IMR-90 (cell line): ENCODE measurements around the gene PATJ. TPM values are rescaled to one million over a fixed set of nuclear protein-coding genes. Genes with fewer than 3 reads are reported as not detected.

Experiments used
- ATAC-seq: fragments of 200-7000 bp; cut with Tn5 transposase; 2 replicates; pipeline ENCODE4 v1.9.1; 2020; ENCODE audit warnings: low read depth, mild to moderate bottlenecking, moderate library complexity
- BruUV-seq: library from RNA; stranded (reverse); fragments of 400-500 nt; replicated peaks from 2 replicates; lab custom pipeline; 2021; lab: Mats Ljungman, UMichigan
- CTCF ChIA-PET: fragments of 300-600 bp; formaldehyde crosslinking; extraction: SDS; loops from one replicate; lab custom pipeline; 2021; ENCODE audit warnings: antibody characterized with exemption; lab: Yijun Ruan, JAX
- POLR2A ChIA-PET: fragments of 300-600 bp; sonication (Branson Sonifier 250); formaldehyde crosslinking; loops from one replicate; lab custom pipeline; 2022; ENCODE audit warnings: antibody characterized with exemption; ENCODE audit not compliant: unreplicated experiment; lab: Charles Lee
- DNase-seq: peaks from one replicate; pipeline ENCODE4 v3.0.0; 2013
- H2AFZ ChIP-seq: replicated peaks from 2 replicates; pipeline ENCODE3; 2013; ENCODE audit warnings: low read length, mild to moderate bottlenecking; ENCODE audit not compliant: poor library complexity
- H2AK5ac ChIP-seq: 2 replicates; pipeline ENCODE4 v1.6.1; 2013; ENCODE audit warnings: low read depth, low read length, inconsistent platforms
- H2AK9ac ChIP-seq: replicated peaks from 2 replicates; pipeline ENCODE3; 2013; ENCODE audit warnings: mild to moderate bottlenecking, low read depth, low read length, moderate library complexity; ENCODE audit not compliant: poor library complexity
- H2BK120ac ChIP-seq: 2 replicates; pipeline ENCODE4 v1.6.1; 2013; ENCODE audit warnings: low read depth, low read length, inconsistent platforms
- H2BK15ac ChIP-seq: 3 replicates; pipeline ENCODE4 v1.6.1; 2013; ENCODE audit warnings: low read depth, low read length, inconsistent platforms
- H2BK20ac ChIP-seq: 2 replicates; pipeline ENCODE4 v1.6.1; 2013; ENCODE audit warnings: low read depth, mild to moderate bottlenecking, inconsistent platforms, low read length, moderate library complexity
- H2BK5ac ChIP-seq: 2 replicates; pipeline ENCODE4 v1.6.1; 2013; ENCODE audit warnings: mild to moderate bottlenecking, low read depth, low read length, inconsistent platforms; ENCODE audit not compliant: poor library complexity, severe bottlenecking
- H3K14ac ChIP-seq: replicated peaks from 2 replicates; pipeline ENCODE4 v1.6.1; 2013; ENCODE audit warnings: low read depth, low read length, inconsistent platforms
- H3K18ac ChIP-seq: 2 replicates; pipeline ENCODE4 v1.6.1; 2013; ENCODE audit warnings: low read depth, low read length, control low read depth
- H3K23ac ChIP-seq: 2 replicates; pipeline ENCODE4 v1.6.1; 2013; ENCODE audit warnings: low read depth, low read length, inconsistent platforms
- H3K27ac ChIP-seq: 2 replicates; pipeline ENCODE4 v1.5.1; 2013; ENCODE audit warnings: mild to moderate bottlenecking, control low read depth, low read length; ENCODE audit not compliant: insufficient read depth
- H3K27me3 ChIP-seq: 2 replicates; pipeline ENCODE4 v1.6.1; 2013; ENCODE audit warnings: low read length; ENCODE audit not compliant: control insufficient read depth, insufficient read depth
- H3K36me3 ChIP-seq: 2 replicates; pipeline ENCODE4 v1.6.1; 2013; ENCODE audit warnings: low read length, mixed read lengths; ENCODE audit not compliant: control insufficient read depth, insufficient read depth
- H3K4ac ChIP-seq: 2 replicates; pipeline ENCODE4 v1.6.1; 2013; ENCODE audit warnings: low read depth, low read length, inconsistent platforms
- H3K4me1 ChIP-seq: 2 replicates; pipeline ENCODE4 v1.6.1; 2013; ENCODE audit warnings: low read length, mixed read lengths; ENCODE audit not compliant: control insufficient read depth, insufficient read depth
- H3K4me2 ChIP-seq: 2 replicates; pipeline ENCODE4 v1.6.1; 2013; ENCODE audit warnings: low read depth, mild to moderate bottlenecking, control low read depth, low read length, moderate library complexity
- H3K4me3 ChIP-seq: 2 replicates; pipeline ENCODE4 v1.5.1; 2013; ENCODE audit warnings: low read depth, mild to moderate bottlenecking, control low read depth, low read length, moderate library complexity; ENCODE audit not compliant: insufficient read depth
- H3K56ac ChIP-seq: 2 replicates; pipeline ENCODE4 v1.6.1; 2013; ENCODE audit warnings: low read length, inconsistent platforms; ENCODE audit not compliant: insufficient read depth; ENCODE audit errors: extremely low read depth
- H3K79me1 ChIP-seq, 2 experiments: 2 replicates each; pipeline ENCODE4 v1.6.1; 2013; ENCODE audit warnings: low read length in 2 of 2, inconsistent platforms in 1 of 2, low read depth in 1 of 2
- H3K9ac ChIP-seq: 2 replicates; pipeline ENCODE4 v1.6.1; 2013; ENCODE audit warnings: low read depth, low read length, control low read depth
- H3K9me1 ChIP-seq: 2 replicates; pipeline ENCODE4 v1.6.1; 2013; ENCODE audit warnings: low read length, inconsistent platforms; ENCODE audit not compliant: insufficient read depth
- H3K9me3 ChIP-seq: 2 replicates; pipeline ENCODE4 v1.6.1; 2013; ENCODE audit warnings: low read length; ENCODE audit not compliant: control insufficient read depth, insufficient read depth
- H4K20me1 ChIP-seq: 2 replicates; pipeline ENCODE4 v1.6.1; 2013; ENCODE audit warnings: low read length, inconsistent platforms; ENCODE audit not compliant: insufficient read depth
- H4K5ac ChIP-seq: 2 replicates; pipeline ENCODE4 v1.6.1; 2013; ENCODE audit warnings: mild to moderate bottlenecking, low read depth, low read length, control low read depth
- H4K8ac ChIP-seq, 2 experiments: 2 replicates each; pipeline ENCODE4 v1.6.1; 2013; ENCODE audit warnings: low read depth in 2 of 2, low read length in 2 of 2, control low read depth in 1 of 2, inconsistent platforms in 1 of 2
- H4K91ac ChIP-seq: 2 replicates; pipeline ENCODE4 v1.6.1; 2013; ENCODE audit warnings: low read depth, low read length, inconsistent platforms; ENCODE audit not compliant: insufficient read depth
- BHLHE40 ChIP-seq: fragments of 150-350 bp; IDR thresholded peaks from 2 replicates; pipeline ENCODE4 v1.6.1; 2016; ENCODE audit warnings: mild to moderate bottlenecking, low read depth, low read length
- CTCF ChIP-seq: conservative IDR thresholded peaks from 2 replicates; pipeline ENCODE4 v1.5.1; 2012; ENCODE audit warnings: mild to moderate bottlenecking, low read depth, low read length, improper control_type of control experiment
- NFE2L2 ChIP-seq: fragments of 150-350 bp; IDR thresholded peaks from 2 replicates; pipeline ENCODE4 v1.6.1; 2016; ENCODE audit warnings: low read depth, mild to moderate bottlenecking, low read length
- RAD21 ChIP-seq: IDR thresholded peaks from 2 replicates; pipeline ENCODE4 v1.6.1; 2012; ENCODE audit warnings: low read length, improper control_type of control experiment
- RCOR1 ChIP-seq: IDR thresholded peaks from 2 replicates; pipeline ENCODE4 v1.6.1; 2012; ENCODE audit warnings: mild to moderate bottlenecking, low read length, improper control_type of control experiment; ENCODE audit not compliant: insufficient replicate concordance
- RFX5 ChIP-seq: IDR thresholded peaks from 2 replicates; pipeline ENCODE4 v1.8.0; 2012; ENCODE audit warnings: low read depth, mild to moderate bottlenecking, low read length, moderate library complexity
- USF2 ChIP-seq: fragments of 150-350 bp; IDR thresholded peaks from 2 replicates; pipeline ENCODE4 v1.6.1; 2017; ENCODE audit warnings: mild to moderate bottlenecking, antibody characterized with exemption, low read length, low read depth
- WGBS, 2 experiments: methylation state at CpG; one replicate each; pipeline versions ENCODE4 v1.1.5 to v1.1.7; 2013; ENCODE audit warnings: missing lambda C conversion rate in 2 of 2; ENCODE audit not compliant: insufficient read length in 1 of 2; ENCODE audit errors: extremely low coverage in 2 of 2; 5-methylcytosine and 5-hydroxymethylcytosine counted together
- dilution Hi-C: fragments of 300-500 bp; cut with HindIII; formaldehyde crosslinking; loops from one replicate; pipeline ENCODE4 v1.14.3; 2018; ENCODE audit warnings: low sequenced_read_pairs; ENCODE audit not compliant: unreplicated experiment
- in situ Hi-C: fragments of 300-500 bp; cut with MboI; formaldehyde crosslinking; loops from 3 replicates; pipeline ENCODE4 v1.14.3; 2019; ENCODE audit warnings: low sequenced_read_pairs, inconsistent platforms, mixed read lengths
- intact Hi-C: fragments of 100-400 bp; cut with micrococcal nuclease; formaldehyde crosslinking; loops from 2 replicates; pipeline ENCODE4 v1.10.0; 2022
- polyA plus RNA-seq, 3 experiments: library from polyadenylated mRNA; depleted of rRNA; stranded (reverse); fragments of >200 nt; gene quantifications; 2 replicates each; pipeline ENCODE4 v1.2.3, GENCODE V29; 2012; ENCODE audit warnings: low replicate concordance in 1 of 3
- total RNA-seq: library from RNA; depleted of rRNA; stranded (reverse); fragments of >200 nt; gene quantifications from 2 replicates; pipeline ENCODE4 v1.2.3, GENCODE V29; 2012

Gene PATJ
- total and polyA plus RNA-seq, 2 of the 4 experiments (the other 2 are of a cell fraction): 2.0 to 3.4 TPM

DNA sequence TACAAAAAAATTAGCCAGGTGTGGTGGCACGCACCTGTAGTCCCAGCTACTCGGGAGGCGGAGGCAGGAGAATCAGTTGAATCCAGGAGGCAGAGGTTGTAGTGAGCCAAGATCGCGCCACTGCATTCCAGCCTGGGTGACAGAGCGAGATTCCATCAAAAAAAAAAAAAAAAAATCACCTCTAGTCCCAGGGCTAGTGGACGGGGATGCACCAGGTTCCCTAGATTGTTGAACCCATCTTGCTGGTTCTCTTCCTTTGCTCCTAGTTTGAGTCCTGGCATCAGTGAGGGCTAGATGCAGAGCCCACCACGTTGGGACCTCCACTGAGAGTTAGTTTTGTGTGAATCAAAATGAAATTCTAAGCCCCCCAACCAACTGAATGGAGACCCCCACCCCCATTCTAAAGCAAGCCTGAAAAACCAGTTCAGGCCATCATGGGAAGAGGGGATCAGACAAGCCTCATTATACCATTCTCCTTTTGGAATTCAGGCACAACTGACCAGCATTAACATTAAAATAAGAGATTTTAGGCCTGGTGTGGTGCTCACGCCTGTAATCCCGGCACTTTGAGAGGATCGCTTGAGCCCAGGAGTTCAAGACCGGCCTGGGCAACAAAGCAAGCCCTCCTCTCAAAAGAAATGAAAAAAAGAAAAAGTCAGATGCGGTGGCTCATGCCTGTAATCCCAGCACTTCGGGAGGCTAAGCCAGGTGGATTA, 434.5 kb downstream of the PATJ start:
- Histone ChIP-seq H4K5ac (no peak overlapping the region), H2BK20ac (no peak overlapping the region), H3K27ac (no peak overlapping the region), H3K4ac (no peak overlapping the region), H2BK5ac (no peak overlapping the region), H2BK15ac (no peak overlapping the region), H3K23ac (no peak overlapping the region), H4K8ac (no peak overlapping the region), H4K20me1 (no peaks in the 10 kb centered on the region), H2BK120ac (no peak overlapping the region), H3K4me3 (no peak overlapping the region), H3K27me3 (no peaks in the 10 kb centered on the region; the same call in none of the 2 replicates), H3K9me1 (no peaks in the 10 kb centered on the region), H3K79me1 (no peaks in the 10 kb centered on the region), H3K14ac (no peak overlapping the region), H3K18ac (no peak overlapping the region), H3K9ac (no peak overlapping the region), H3K36me3 (no peaks in the 10 kb centered on the region), H4K91ac (no peak overlapping the region), H3K9me3 (no peaks in the 10 kb centered on the region), H2AFZ (no peak overlapping the region), H3K56ac (no peak overlapping the region), H3K4me2 (no peak overlapping the region), H2AK9ac (no peak overlapping the region), H2AK5ac (no peak overlapping the region), H3K4me1 (no peaks in the 10 kb centered on the region)
- DNase-seq (no peak), ATAC-seq (no peak)
- ChIA-PET CTCF (interaction anchor here (0.6 to 1.8 kb wide), 6 partner anchors 8 to 569 kb away, joined by 4 to 8 read pairs (median 4); no protein-coding TSS in a partner anchor), POLR2A (no interaction called here)
- dilution Hi-C loops (no loop called here), in situ Hi-C loops (loop anchor here (5.0 to 25.0 kb wide), 2 partner anchors 231 to 561 kb away; no protein-coding TSS in a partner anchor), intact Hi-C loops (no loop called here)
- WGBS, 2 experiments: 75% methylated on average over 2 of the region's 14 CpGs; no CpG with 5 or more reads in 1 of the 2 experiments
- no TSS peak for BruUV-seq
- no peak for TF ChIP-seq RAD21
- TF ChIP-seq RFX5: no peak
- TF ChIP-seq RCOR1: no peak
- no peak for TF ChIP-seq CTCF
- TF ChIP-seq NFE2L2: no peak
- no peak for TF ChIP-seq BHLHE40
- no peak for TF ChIP-seq USF2
